RWPE2 (cell line): ENCODE measurements around the gene BTG2.
"Not testable (repeated sequence)": the region's sequence is repeated elsewhere in the genome, so short reads cannot be mapped to it uniquely, and the experiment has no call there.

Source experiments
- ATAC-seq: fragments of 200-7000 bp; cut with Tn5 transposase; 3 replicates; pipeline ENCODE4 v1.9.1; 2021; ENCODE audit warnings: low read depth
- DNase-seq: peaks from one replicate; pipeline ENCODE4 v3.0.0-alpha.2; 2020; ENCODE audit warnings: low spot score
- H3K27ac ChIP-seq: fragments of 450-650 bp; 2 replicates; pipeline ENCODE4 v1.5.1; 2017; ENCODE audit warnings: mild to moderate bottlenecking; ENCODE audit not compliant: poor library complexity, severe bottlenecking
- H3K27me3 ChIP-seq: fragments of 250-450 bp; sonication (Bioruptor Pico); 2 replicates; pipeline ENCODE4 v1.5.1; 2021; ENCODE audit warnings: mild to moderate bottlenecking, moderate library complexity; ENCODE audit not compliant: insufficient read depth, poor library complexity, severe bottlenecking
- H3K36me3 ChIP-seq: fragments of 250-450 bp; sonication (Bioruptor Pico); 2 replicates; pipeline ENCODE4 v1.5.1; 2020; ENCODE audit warnings: low read depth, mild to moderate bottlenecking, moderate library complexity
- H3K4me1 ChIP-seq: fragments of 250-450 bp; sonication (Bioruptor Pico); 2 replicates; pipeline ENCODE4 v1.5.1; 2021; ENCODE audit warnings: mild to moderate bottlenecking, moderate library complexity; ENCODE audit not compliant: insufficient read depth, poor library complexity, severe bottlenecking
- H3K4me3 ChIP-seq: fragments of 250-450 bp; sonication (Bioruptor Pico); 2 replicates; pipeline ENCODE4 v1.5.1; 2021; ENCODE audit warnings: mild to moderate bottlenecking, moderate library complexity; ENCODE audit not compliant: severe bottlenecking
- H3K9me3 ChIP-seq: fragments of 250-450 bp; sonication (Bioruptor Pico); 2 replicates; pipeline ENCODE4 v1.5.1; 2021; ENCODE audit warnings: mild to moderate bottlenecking, moderate library complexity; ENCODE audit not compliant: severe bottlenecking
- CTCF ChIP-seq: fragments of 450-650 bp; IDR thresholded peaks from one replicate; pipeline ENCODE4 v1.5.1; 2017; ENCODE audit warnings: mild to moderate bottlenecking, moderate library complexity; ENCODE audit not compliant: poor library complexity, severe bottlenecking

The BTG2 gene

DNA sequence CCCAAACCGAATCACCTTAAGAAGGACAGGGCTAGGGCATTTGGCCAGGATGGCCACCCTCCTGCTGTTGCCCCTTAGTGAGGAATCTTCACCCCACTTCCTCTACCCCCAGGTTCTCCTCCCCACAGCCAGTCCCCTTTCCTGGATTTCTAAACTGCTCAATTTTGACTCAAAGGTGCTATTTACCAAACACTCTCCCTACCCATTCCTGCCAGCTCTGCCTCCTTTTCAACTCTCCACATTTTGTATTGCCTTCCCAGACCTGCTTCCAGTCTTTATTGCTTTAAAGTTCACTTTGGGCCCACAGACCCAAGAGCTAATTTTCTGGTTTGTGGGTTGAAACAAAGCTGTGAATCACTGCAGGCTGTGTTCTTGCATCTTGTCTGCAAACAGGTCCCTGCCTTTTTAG lies 3.6 kb downstream of the BTG2 start:
- TF ChIP-seq CTCF, result no peak
- ATAC-seq (no peak), DNase-seq (no peak)
- no peaks in the 10 kb centered on the region for H3K9me3 ChIP-seq
- H3K27ac ChIP-seq, result no peak overlapping the region
- no peaks in the 10 kb centered on the region for H3K27me3 ChIP-seq
- H3K4me3 ChIP-seq, result no peak overlapping the region
- peaks cover 21% of the 10 kb centered on the region for H3K36me3 ChIP-seq
- H3K4me1 ChIP-seq, result peaks cover 14% of the 10 kb centered on the region

DNA sequence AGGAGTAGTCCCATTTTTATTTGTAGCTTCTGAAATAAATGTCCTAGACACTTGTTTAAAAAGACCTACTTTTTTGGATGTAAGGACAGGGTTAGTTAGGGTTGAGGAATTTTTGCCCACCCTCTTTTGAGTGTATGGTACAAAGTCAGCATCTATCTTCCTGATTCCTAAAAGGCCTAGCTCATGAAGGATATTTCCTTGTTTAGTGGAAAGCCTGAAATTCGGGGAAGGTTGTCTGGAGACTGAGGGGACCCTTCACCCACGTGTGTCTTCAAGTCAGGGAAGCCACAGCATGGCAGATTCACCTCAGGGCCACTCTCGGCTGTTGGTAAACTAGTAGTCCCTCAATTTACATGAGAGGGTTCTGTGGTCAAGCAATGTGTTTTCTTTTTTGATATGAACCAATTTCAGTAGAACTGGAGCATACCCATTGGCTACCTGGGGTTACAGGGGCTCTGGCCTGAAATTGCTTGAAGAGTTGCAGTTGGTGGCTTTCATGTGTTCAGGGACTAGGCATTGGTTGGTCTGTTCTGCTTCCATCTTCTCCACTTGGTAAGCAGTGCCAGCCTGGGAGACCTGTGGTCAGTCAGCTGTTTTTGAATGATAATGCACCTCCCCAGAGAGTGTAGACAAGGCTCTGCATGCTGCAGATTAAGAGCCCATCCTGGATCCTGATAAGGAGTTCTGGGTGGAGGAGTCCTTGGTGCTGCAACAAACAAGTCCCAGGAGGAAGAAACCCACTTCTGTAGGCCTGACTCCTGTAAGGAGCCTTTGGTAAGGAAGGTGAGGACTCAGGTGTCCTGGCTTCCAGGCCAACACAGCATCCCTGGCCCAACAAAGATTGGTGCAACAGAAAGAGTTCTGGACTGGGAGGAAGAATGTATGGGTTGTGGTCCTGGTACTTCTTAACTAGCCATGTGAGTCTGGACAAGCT lies 6.3 kb downstream of the BTG2 start:
- H3K4me3 ChIP-seq, result no peak overlapping the region
- no peak for TF ChIP-seq CTCF
- H3K27me3 ChIP-seq, result no peaks in the 10 kb centered on the region
- peaks cover 11% of the 10 kb centered on the region for H3K4me1 ChIP-seq
- peaks cover 21% of the 10 kb centered on the region for H3K36me3 ChIP-seq
- H3K27ac ChIP-seq, result no peak overlapping the region
- no peak for ATAC-seq
- no peaks in the 10 kb centered on the region for H3K9me3 ChIP-seq
- DNase-seq, result no peak

GRCh38 chr1:203314025-203314759 lies 8.9 kb downstream of the BTG2 start:
- not testable (repeated sequence) for H3K27ac ChIP-seq, H3K4me3 ChIP-seq, DNase-seq, H3K4me1 ChIP-seq, H3K9me3 ChIP-seq, H3K36me3 ChIP-seq, H3K27me3 ChIP-seq, ATAC-seq

DNA sequence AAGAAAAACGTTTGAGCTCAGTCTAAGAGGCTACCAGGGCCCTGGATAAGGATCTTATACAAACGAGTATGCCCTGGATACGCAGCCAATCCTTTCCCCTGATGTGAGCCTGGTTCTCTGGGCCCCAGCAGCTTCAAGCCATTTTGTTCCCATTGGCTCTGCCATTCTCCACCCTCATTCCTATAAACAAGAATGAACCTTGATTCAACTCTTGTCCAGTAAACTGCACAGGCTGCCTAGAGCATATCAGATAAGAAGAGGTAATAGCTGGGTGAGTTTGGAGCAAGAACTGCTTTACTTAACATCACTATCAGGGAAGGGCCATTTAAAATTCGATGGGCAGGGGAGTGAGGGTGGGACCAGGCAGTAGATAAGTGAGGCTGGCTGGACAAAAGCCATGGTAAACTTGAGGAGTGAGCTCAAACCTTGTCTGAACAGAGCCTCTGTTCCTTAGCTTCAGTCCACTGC lies 11.3 kb downstream of the BTG2 start:
- ATAC-seq, result no peak

More for the DNA sequence above, 11.3 kb downstream of the BTG2 start:
- Histone ChIP-seq H3K9me3 (no peaks in the 10 kb centered on the region), H3K4me1 (no peaks in the 10 kb centered on the region), H3K27ac (no peak overlapping the region), H3K27me3 (no peaks in the 10 kb centered on the region), H3K36me3 (no peaks in the 10 kb centered on the region), H3K4me3 (no peak overlapping the region)
- no peak for TF ChIP-seq CTCF
- DNase-seq, result no peak
